Measurements from ENCODE around the gene SDC4.

Gene SDC4

GRCh38 chr20:45336530-45337366 is 11.5 kb downstream of the SDC4 start:
- H3K36me3 ChIP-seq (ENCODE audit: control insufficient read depth, insufficient read depth, low read length) = no peaks in the 10 kb centered on the region
- no peak for DNase-seq (ENCODE audit: extremely low read depth, insufficient read length)

GRCh38 chr20:45330476-45330875 is 17.7 kb downstream of the SDC4 start:
- no peaks in the 10 kb centered on the region for H3K36me3 ChIP-seq (ENCODE audit: control insufficient read depth, insufficient read depth, low read length)
- TF ChIP-seq CTCF (IDR thresholded peaks at IDR 0.05; ENCODE audit: insufficient read depth, low read length, poor library complexity, severe bottlenecking) = no peak
- no peak overlapping the region for H3K4me3 ChIP-seq (replicated peaks; ENCODE audit: low read depth, low read length)

More at GRCh38 chr20:45336530-45337366, 11.5 kb downstream of the SDC4 start:
- H3K4me3 ChIP-seq (replicated peaks; ENCODE audit: low read depth, low read length) = no peak overlapping the region
- H3K27me3 ChIP-seq (replicated peaks; ENCODE audit: control insufficient read depth, insufficient read depth, low read length) = no peaks in the 10 kb centered on the region; the same call in 1 of the 2 replicates
- TF ChIP-seq CTCF (IDR thresholded peaks at IDR 0.05; ENCODE audit: insufficient read depth, low read length, poor library complexity, severe bottlenecking) = no peak

GRCh38 chr20:45329497-45330319 is 18.5 kb downstream of the SDC4 start:
- no peak for TF ChIP-seq CTCF (IDR thresholded peaks at IDR 0.05; ENCODE audit: insufficient read depth, low read length, poor library complexity, severe bottlenecking)
- Histone ChIP-seq H3K36me3 (ENCODE audit: control insufficient read depth, insufficient read depth, low read length) (no peaks in the 10 kb centered on the region; the same call in 1 of the 2 replicates), H3K27me3 (replicated peaks; ENCODE audit: control insufficient read depth, insufficient read depth, low read length) (no peaks in the 10 kb centered on the region), H3K4me3 (replicated peaks; ENCODE audit: low read depth, low read length) (no peak overlapping the region)
- no peak for DNase-seq (ENCODE audit: extremely low read depth, insufficient read length)

More at GRCh38 chr20:45330476-45330875, 17.7 kb downstream of the SDC4 start:
- no peak for DNase-seq (ENCODE audit: extremely low read depth, insufficient read length)
- no peaks in the 10 kb centered on the region for H3K27me3 ChIP-seq (replicated peaks; ENCODE audit: control insufficient read depth, insufficient read depth, low read length)

GRCh38 chr20:45328451-45328850 is 19.8 kb downstream of the SDC4 start:
- no peak for TF ChIP-seq CTCF (IDR thresholded peaks at IDR 0.05; ENCODE audit: insufficient read depth, low read length, poor library complexity, severe bottlenecking)
- Histone ChIP-seq H3K27me3 (replicated peaks; ENCODE audit: control insufficient read depth, insufficient read depth, low read length) (no peaks in the 10 kb centered on the region), H3K4me3 (replicated peaks; ENCODE audit: low read depth, low read length) (no peak overlapping the region), H3K36me3 (ENCODE audit: control insufficient read depth, insufficient read depth, low read length) (no peaks in the 10 kb centered on the region; the same call in 1 of the 2 replicates)
- no peak for DNase-seq (ENCODE audit: extremely low read depth, insufficient read length)

- no peaks in the 10 kb centered on the region for H3K27me3 ChIP-seq (replicated peaks; ENCODE audit: control insufficient read depth, insufficient read depth, low read length)
- DNase-seq (ENCODE audit: extremely low read depth, insufficient read length) = no peak
- no peak for TF ChIP-seq CTCF (IDR thresholded peaks at IDR 0.05; ENCODE audit: insufficient read depth, low read length, poor library complexity, severe bottlenecking)
- no peaks in the 10 kb centered on the region; the same call in 1 of the 2 replicates for H3K36me3 ChIP-seq (ENCODE audit: control insufficient read depth, insufficient read depth, low read length)
- no peak overlapping the region for H3K4me3 ChIP-seq (replicated peaks; ENCODE audit: low read depth, low read length)
Observed at GRCh38 chr20:45325371-45325770, 22.9 kb downstream of the SDC4 start.
